Endothelial cell of umbilical vein (primary cell): ENCODE data around the gene GVQW3. TPM values are rescaled to one million over a fixed set of nuclear protein-coding genes. Genes with fewer than 3 reads are reported as not detected.

Source experiments
- BruUV-seq: library from RNA; stranded (reverse); fragments of 400-500 nt; replicated peaks from 2 replicates; lab custom pipeline; 2021; lab: Mats Ljungman, UMichigan
- CTCF ChIA-PET: fragments of 300-600, 350-600 bp; sonication (Branson Sonifier 250); formaldehyde crosslinking; loops from one replicate; lab custom pipeline; 2021; ENCODE audit warnings: antibody characterized with exemption, inconsistent platforms; lab: Charles Lee
- POLR2A ChIA-PET: fragments of 300-600, 350-600 bp; sonication (Branson Sonifier 250); formaldehyde crosslinking; loops from one replicate; lab custom pipeline; 2021; ENCODE audit warnings: antibody characterized with exemption, inconsistent platforms; lab: Charles Lee
- DNase-seq: peaks from one replicate; pipeline ENCODE4 v3.0.0-alpha.2; 2011; ENCODE audit warnings: low read depth, low spot score
- FAIRE-seq: peaks from 2 replicates; lab custom pipeline; 2011; peaks lifted over from hg19 to GRCh38; lab: Jason Lieb, UNC
- H2AFZ ChIP-seq: 2 replicates; pipeline ENCODE4 v1.6.0; 2012; ENCODE audit warnings: low read depth, low read length, control low read depth, inconsistent platforms
- H3K27ac ChIP-seq: 2 replicates; pipeline ENCODE4 v1.5.1; 2011; ENCODE audit warnings: low read depth, mild to moderate bottlenecking, control low read depth, low read length, moderate library complexity; ENCODE audit not compliant: insufficient read depth
- H3K27me3 ChIP-seq, 2 experiments: 2 replicates each; pipeline versions ENCODE4 v1.6.0 to v1.6.1; 2011; ENCODE audit warnings: low read length in 2 of 2, mixed read lengths in 1 of 2; ENCODE audit not compliant: control insufficient read depth in 2 of 2, insufficient read depth in 2 of 2
- H3K36me3 ChIP-seq, 2 experiments: 2 replicates in 1 of 2; 3 replicates in 1 of 2; pipeline ENCODE4 v1.5.1; 2011; ENCODE audit warnings: low read length in 2 of 2, mild to moderate bottlenecking in 1 of 2, moderate library complexity in 1 of 2; ENCODE audit not compliant: control insufficient read depth in 2 of 2, insufficient read depth in 2 of 2; ENCODE audit errors: extremely low read depth in 1 of 2
- H3K4me1 ChIP-seq: 3 replicates; pipeline ENCODE4 v1.5.1; 2011; ENCODE audit warnings: mild to moderate bottlenecking, low read length; ENCODE audit not compliant: control insufficient read depth, insufficient read depth; ENCODE audit errors: extremely low read depth
- H3K4me2 ChIP-seq: 2 replicates; pipeline ENCODE4 v1.6.1; 2011; ENCODE audit warnings: low read length, control low read depth, mixed read lengths; ENCODE audit not compliant: insufficient read depth
- H3K4me3 ChIP-seq, 3 experiments: fragments of 200-600 bp in 1 of 3; sonication (generic), shearing (Covaris generic) in 1 of 3; replicated peaks in 1 of 3; 2 replicates each; pipeline ENCODE4 v1.5.1; 2011 to 2016; ENCODE audit warnings: control low read depth in 3 of 3, low read length in 3 of 3, mild to moderate bottlenecking in 2 of 3, inconsistent platforms in 1 of 3, low read depth in 1 of 3, moderate library complexity in 1 of 3; ENCODE audit not compliant: insufficient read depth in 1 of 3
- H3K79me2 ChIP-seq: 2 replicates; pipeline ENCODE4 v1.6.0; 2012; ENCODE audit warnings: low read length, inconsistent platforms; ENCODE audit not compliant: control insufficient read depth, insufficient read depth
- H3K9ac ChIP-seq: replicated peaks from 2 replicates; pipeline ENCODE3; 2011; ENCODE audit warnings: low read length, control low read depth; ENCODE audit not compliant: insufficient read depth; ENCODE audit errors: extremely low read depth
- H3K9me1 ChIP-seq: replicated peaks from 3 replicates; pipeline ENCODE4 v1.6.0; 2011; ENCODE audit warnings: mild to moderate bottlenecking, low read length; ENCODE audit not compliant: control insufficient read depth, insufficient read depth; ENCODE audit errors: extremely low read depth
- H3K9me3 ChIP-seq: replicated peaks from 2 replicates; pipeline ENCODE4 v1.5.1; 2012; ENCODE audit warnings: low read length, inconsistent platforms; ENCODE audit not compliant: control insufficient read depth, insufficient read depth
- H4K20me1 ChIP-seq: replicated peaks from 2 replicates; pipeline ENCODE3; 2011; ENCODE audit warnings: mild to moderate bottlenecking, low read length; ENCODE audit not compliant: control insufficient read depth, insufficient read depth; ENCODE audit errors: extremely low read depth
- CTCF ChIP-seq, 2 donors: IDR thresholded peaks; 1 replicate in 1 of 2; 2 replicates in 1 of 2; pipeline ENCODE4 v1.5.1; 2011; ENCODE audit warnings: low read length in 2 of 2, mild to moderate bottlenecking in 2 of 2, moderate library complexity in 2 of 2, control low read depth in 1 of 2, inconsistent platforms in 1 of 2, low read depth in 1 of 2; ENCODE audit not compliant: insufficient read depth in 1 of 2; ENCODE audit errors: extremely low read depth in 1 of 2
- EZH2 ChIP-seq: IDR thresholded peaks from 2 replicates; pipeline ENCODE4 v1.6.1; 2012; ENCODE audit warnings: borderline replicate concordance, low read depth, mild to moderate bottlenecking, moderate library complexity, low read length, inconsistent platforms; ENCODE audit not compliant: severe bottlenecking
- FOS ChIP-seq: IDR thresholded peaks from 2 replicates; pipeline ENCODE4 v1.6.1; 2011; ENCODE audit warnings: mild to moderate bottlenecking, low read length, moderate library complexity, borderline replicate concordance; ENCODE audit not compliant: insufficient read depth
- GATA2 ChIP-seq: IDR thresholded peaks from 2 replicates; pipeline ENCODE4 v1.7.0; 2011; ENCODE audit warnings: low read depth, mild to moderate bottlenecking, moderate library complexity, mixed read lengths, low read length; ENCODE audit not compliant: insufficient read length, insufficient read depth
- JUN ChIP-seq: IDR thresholded peaks from 2 replicates; pipeline ENCODE4 v1.6.1; 2011; ENCODE audit warnings: borderline replicate concordance, low read depth; ENCODE audit not compliant: insufficient read length, insufficient read depth
- MAX ChIP-seq: IDR thresholded peaks from 2 replicates; pipeline ENCODE4 v1.6.1; 2011; ENCODE audit not compliant: insufficient read depth, insufficient read length
- POLR2A ChIP-seq: IDR thresholded peaks from 2 replicates; pipeline ENCODE4 v1.6.1; 2012; ENCODE audit warnings: low read depth, mild to moderate bottlenecking, control low read depth, low read length
- POLR2AphosphoS5 ChIP-seq: IDR thresholded peaks from 2 replicates; pipeline ENCODE4 v1.6.1; 2012; ENCODE audit warnings: low read depth, mild to moderate bottlenecking, control low read depth, low read length, moderate library complexity; ENCODE audit not compliant: insufficient read depth
- dilution Hi-C: fragments of 300-500 bp; cut with MboI; formaldehyde crosslinking; loops from one replicate; pipeline ENCODE4 v1.15.0; 2019; ENCODE audit warnings: low sequenced_read_pairs; ENCODE audit not compliant: extremely low pct_ligation_motif_present
- intact Hi-C: fragments of 100-400 bp; cut with micrococcal nuclease; formaldehyde crosslinking; loops from one replicate; pipeline ENCODE4 v1.10.0; 2022
- polyA plus RNA-seq, 4 experiments: library from polyadenylated mRNA; depleted of rRNA in 3 of 4; stranded (reverse) in 3 of 4; unstranded in 1 of 4; fragments of >200 nt; gene quantifications; 2 replicates each; pipeline versions ENCODE4 v1.2.1 to v1.2.3, GENCODE V29; 2011 to 2012; ENCODE audit warnings: missing spikeins in 1 of 4
- total RNA-seq: library from RNA; stranded (reverse); gene quantifications from 2 replicates; pipeline ENCODE4 v1.2.3, GENCODE V29; 2021

Gene GVQW3
- total and polyA plus RNA-seq, 2 donors (not counting 3 experiments of a cell fraction or from before 2014, with no cell fraction given) = 1.0 to 2.8 TPM

- Histone ChIP-seq H3K4me1 (no peaks in the 10 kb centered on the region), H3K9ac (no peak overlapping the region), H4K20me1 (no peaks in the 10 kb centered on the region), H3K27me3 (peaks cover 0 to 3% of the 10 kb centered on the region in 2 experiments), H3K27ac (no peak overlapping the region), H3K4me2 (no peak overlapping the region), H3K9me1 (no peaks in the 10 kb centered on the region), H3K36me3 (no peaks in the 10 kb centered on the region), H3K79me2 (no peaks in the 10 kb centered on the region), H3K9me3 (no peaks in the 10 kb centered on the region), H2AFZ (no peak overlapping the region), H3K4me3 (no peak overlapping the region)
- CTCF ChIA-PET = no interaction called here
- dilution Hi-C loops = no loop called here
- DNase-seq (no peak), FAIRE-seq (no peak)
- TF ChIP-seq MAX (no peak), FOS (no peak), GATA2 (no peak), POLR2AphosphoS5 (no peak), EZH2 (no peak), JUN (no peak), POLR2A (no peak), CTCF (IDR thresholded peaks at IDR 0.05; ENCODE audit: extremely low read depth in 1 of 2, insufficient read depth in 1 of 2, low read depth in 1 of 2, low read length in 2 of 2) (no peak)
- POLR2A ChIA-PET = no interaction called here
- intact Hi-C loops = no loop called here
- BruUV-seq = no TSS peak
These were observed 16.3 kb downstream of the GVQW3 start for GRCh38 chr11:76397383-76397782.
